RWPE1 (cell line): ENCODE measurements around the gene MARCHF7.
A peak's percentile ranks its signal among the peaks of the same experiment; 100 is the strongest.
"Not testable (repeated sequence)": the region's sequence is repeated elsewhere in the genome, so short reads cannot be mapped to it uniquely, and the experiment has no call there.

ENCODE experiments used
- CTCF ChIA-PET: fragments of 350-600 bp; sonication (Branson Sonifier 250); formaldehyde crosslinking; extraction: SDS; loops from one replicate; lab custom pipeline; 2021; lab: Yijun Ruan, JAX
- POLR2A ChIA-PET: fragments of 400-600 bp; formaldehyde crosslinking; extraction: SDS; loops from one replicate; lab custom pipeline; 2020; ENCODE audit warnings: antibody characterized with exemption; ENCODE audit not compliant: low non-redundant PET; lab: Yijun Ruan, JAX
- DNase-seq: peaks from one replicate; pipeline ENCODE4 v3.0.0; 2012; ENCODE audit warnings: low spot score
- H3K27ac ChIP-seq: fragments of 450-650 bp; 2 replicates; pipeline ENCODE4 v1.5.1; 2017
- TF ChIP-seq, protein P1 (sequence below): fragments of 450-650 bp; conservative IDR thresholded peaks from 2 replicates; pipeline ENCODE4 v1.5.1; 2017; ENCODE audit warnings: low read depth, mild to moderate bottlenecking

MARCHF7 gene, protein sequence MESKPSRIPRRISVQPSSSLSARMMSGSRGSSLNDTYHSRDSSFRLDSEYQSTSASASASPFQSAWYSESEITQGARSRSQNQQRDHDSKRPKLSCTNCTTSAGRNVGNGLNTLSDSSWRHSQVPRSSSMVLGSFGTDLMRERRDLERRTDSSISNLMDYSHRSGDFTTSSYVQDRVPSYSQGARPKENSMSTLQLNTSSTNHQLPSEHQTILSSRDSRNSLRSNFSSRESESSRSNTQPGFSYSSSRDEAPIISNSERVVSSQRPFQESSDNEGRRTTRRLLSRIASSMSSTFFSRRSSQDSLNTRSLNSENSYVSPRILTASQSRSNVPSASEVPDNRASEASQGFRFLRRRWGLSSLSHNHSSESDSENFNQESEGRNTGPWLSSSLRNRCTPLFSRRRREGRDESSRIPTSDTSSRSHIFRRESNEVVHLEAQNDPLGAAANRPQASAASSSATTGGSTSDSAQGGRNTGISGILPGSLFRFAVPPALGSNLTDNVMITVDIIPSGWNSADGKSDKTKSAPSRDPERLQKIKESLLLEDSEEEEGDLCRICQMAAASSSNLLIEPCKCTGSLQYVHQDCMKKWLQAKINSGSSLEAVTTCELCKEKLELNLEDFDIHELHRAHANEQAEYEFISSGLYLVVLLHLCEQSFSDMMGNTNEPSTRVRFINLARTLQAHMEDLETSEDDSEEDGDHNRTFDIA

DNA sequence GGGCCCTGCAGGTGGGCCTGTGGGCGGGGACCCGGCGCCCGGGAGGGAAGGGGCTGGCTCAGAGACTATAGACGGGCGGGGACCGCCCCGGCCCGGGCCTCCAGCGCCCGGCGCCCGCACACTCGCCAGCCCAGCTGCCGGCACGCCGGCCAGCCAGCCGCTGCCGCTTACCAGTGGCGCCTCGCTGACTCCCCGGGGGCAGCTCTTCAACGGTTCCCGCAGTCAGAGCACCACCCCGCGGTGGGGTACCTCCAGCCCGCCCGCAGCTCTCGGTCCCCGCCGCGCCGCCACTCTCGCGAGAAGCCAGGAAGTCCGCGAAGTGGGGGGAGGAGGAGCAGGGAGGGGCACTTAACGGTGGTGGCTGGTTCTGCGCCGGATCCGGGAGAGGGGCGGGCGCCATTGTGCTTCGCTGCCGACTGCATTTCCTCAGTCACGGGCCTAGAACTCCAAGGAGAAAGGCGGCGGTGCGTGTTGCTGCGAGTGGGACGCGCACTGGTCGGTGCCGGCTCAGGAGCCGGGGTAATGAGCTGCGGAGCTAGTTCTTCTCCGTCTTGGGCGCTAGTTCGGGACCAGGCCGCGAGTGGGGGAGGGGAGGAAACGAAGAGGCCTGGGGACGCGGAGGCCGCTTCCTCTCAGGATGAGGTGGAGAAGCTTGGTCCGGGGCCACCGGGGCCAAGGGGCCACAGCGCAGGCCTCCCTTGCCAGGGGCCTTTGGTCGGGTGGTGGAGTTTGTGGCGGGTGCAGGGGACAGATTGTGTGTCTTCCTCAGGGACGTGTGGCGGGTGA lies at the start of gene MARCHF7:
Gene MARCHF7 (plus strand): TSS at position 364 of the 786 bp plus-strand sequence. CDS start 16,517 bp downstream, outside the sequence.
- H3K27ac ChIP-seq, result peak within 1 kb of the TSS; percentile 92
- peak; percentile 98 for DNase-seq
- POLR2A ChIA-PET, result interaction anchor here (0.6 to 1.3 kb wide), 3 partner anchors 11 to 97 kb away, joined by 3 to 12 read pairs (median 3); no protein-coding TSS in a partner anchor
- TF ChIP-seq, protein P1, sequence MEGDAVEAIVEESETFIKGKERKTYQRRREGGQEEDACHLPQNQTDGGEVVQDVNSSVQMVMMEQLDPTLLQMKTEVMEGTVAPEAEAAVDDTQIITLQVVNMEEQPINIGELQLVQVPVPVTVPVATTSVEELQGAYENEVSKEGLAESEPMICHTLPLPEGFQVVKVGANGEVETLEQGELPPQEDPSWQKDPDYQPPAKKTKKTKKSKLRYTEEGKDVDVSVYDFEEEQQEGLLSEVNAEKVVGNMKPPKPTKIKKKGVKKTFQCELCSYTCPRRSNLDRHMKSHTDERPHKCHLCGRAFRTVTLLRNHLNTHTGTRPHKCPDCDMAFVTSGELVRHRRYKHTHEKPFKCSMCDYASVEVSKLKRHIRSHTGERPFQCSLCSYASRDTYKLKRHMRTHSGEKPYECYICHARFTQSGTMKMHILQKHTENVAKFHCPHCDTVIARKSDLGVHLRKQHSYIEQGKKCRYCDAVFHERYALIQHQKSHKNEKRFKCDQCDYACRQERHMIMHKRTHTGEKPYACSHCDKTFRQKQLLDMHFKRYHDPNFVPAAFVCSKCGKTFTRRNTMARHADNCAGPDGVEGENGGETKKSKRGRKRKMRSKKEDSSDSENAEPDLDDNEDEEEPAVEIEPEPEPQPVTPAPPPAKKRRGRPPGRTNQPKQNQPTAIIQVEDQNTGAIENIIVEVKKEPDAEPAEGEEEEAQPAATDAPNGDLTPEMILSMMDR, result peak; percentile 82
- CTCF ChIA-PET, result interaction anchor here (0.6 to 1.9 kb wide), 5 partner anchors 9 to 585 kb away, joined by 3 to 9 read pairs (median 4); no protein-coding TSS in a partner anchor

DNA sequence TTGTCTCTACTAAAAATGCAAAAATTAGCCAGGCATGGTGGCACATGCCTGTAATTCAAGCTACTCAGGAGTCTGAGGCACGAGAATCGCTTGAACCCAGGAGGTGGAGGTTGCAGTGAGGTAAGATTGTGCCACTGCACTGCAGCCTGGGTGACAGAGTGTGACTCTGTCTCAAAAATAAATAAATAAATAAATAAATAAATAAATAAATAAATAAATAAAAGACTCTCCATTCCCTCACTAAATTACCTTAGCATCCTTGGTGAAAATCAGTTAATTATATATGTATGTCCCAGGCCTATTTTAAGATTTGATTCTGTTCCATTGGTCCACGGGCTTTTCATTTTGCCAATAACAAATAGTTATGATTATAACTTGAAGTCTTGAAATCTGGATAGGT lies 44.9 kb upstream of the MARCHF7 start:
- H3K27ac ChIP-seq, CTCF ChIA-PET, POLR2A ChIA-PET, DNase-seq: not testable (repeated sequence)

DNA sequence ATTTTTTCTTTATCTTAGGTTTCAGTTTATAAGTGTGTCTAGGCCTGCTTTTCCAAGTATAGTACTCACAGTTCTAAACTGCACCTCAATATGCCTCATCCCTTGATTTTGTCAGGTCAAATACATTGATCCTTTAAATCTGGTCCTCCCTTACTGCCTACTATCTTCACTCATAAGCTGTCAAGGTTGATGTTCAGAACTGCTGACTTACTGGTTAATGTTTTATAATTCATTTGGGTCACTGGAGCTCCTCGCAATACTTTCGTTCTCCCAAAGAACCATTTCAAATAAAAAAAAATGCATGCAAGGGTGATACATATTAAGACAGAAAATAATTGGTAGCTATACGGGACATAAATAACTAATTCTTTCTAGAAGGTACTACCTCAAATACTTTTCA lies 41.3 kb upstream of the MARCHF7 start:
- ChIA-PET CTCF (no interaction called here), POLR2A (no interaction called here)
- no peak overlapping the region for H3K27ac ChIP-seq
- no peak for DNase-seq
- TF ChIP-seq, protein P1, result no peak

DNA sequence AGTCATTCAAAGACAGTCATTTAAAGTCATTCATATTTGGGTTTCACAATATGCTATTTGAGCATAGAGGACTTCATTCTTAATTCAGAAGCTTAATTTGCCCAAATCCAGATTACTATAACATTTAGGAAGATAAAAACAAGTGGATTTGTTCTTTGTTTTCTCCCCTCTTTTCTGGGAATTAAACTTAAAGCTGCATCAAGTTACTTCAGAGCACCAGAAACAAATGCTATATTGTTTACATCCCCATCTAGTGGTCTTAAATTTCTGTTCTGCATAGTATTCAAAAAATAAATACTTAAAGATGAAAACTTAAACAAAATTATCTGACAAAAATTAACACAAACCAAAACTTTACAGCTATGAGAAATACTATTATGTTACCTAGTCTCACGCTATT lies 34.7 kb upstream of the MARCHF7 start:
- POLR2A ChIA-PET, result no interaction called here
- no peak overlapping the region for H3K27ac ChIP-seq
- CTCF ChIA-PET, result interaction anchor here (0.7 kb wide), 2 partner anchors 120 to 282 kb away, joined by 3 to 4 read pairs; no protein-coding TSS in a partner anchor
- TF ChIP-seq, protein P1, result peak; percentile 40
- no peak for DNase-seq

DNA sequence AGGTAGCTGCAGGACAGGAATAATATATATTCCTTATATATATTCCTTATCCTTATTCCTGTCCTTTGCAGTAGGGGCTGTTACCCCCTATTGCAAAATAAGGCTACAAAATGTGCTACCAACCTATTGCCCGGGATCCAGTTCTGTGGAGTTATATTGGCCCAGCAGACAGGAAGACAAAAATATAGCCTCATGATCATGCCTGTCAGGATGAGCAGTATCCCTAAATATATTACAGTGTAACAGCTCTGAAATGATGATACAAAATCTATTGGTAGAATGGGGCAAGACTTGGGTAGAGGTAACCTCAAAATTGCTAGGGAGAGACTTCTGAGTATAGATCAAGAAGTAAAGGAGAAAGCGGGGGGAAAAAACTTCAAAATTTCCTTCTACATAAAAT lies 31.6 kb upstream of the MARCHF7 start:
- ChIA-PET POLR2A (no interaction called here), CTCF (no interaction called here)
- TF ChIP-seq, protein P1, result no peak
- DNase-seq, result no peak
- H3K27ac ChIP-seq, result no peak overlapping the region

DNA sequence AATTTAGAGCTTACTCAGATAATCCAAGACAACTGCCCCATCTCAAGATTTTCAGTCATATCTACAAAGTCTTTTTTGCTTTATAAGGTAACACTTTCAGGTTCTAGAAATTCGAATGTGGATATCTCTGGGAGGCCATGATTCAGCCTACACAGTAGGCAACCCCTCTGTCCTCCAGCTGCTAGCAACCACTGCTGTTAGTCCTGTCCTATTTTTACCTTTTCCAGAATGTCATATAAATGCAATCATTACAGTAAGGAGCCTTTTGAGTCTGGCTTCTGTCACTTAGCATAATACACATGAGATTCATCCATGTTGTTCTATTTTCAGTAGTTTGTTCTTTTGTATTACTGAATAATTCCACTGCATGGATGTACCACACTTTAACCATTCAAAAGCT lies 28.5 kb upstream of the MARCHF7 start:
- CTCF ChIA-PET, result no interaction called here
- TF ChIP-seq, protein P1, result no peak
- POLR2A ChIA-PET, result no interaction called here
- no peak overlapping the region for H3K27ac ChIP-seq
- DNase-seq, result no peak
